HL-60 (cell line): ENCODE data around the gene NUTM2E.
"Not testable (repeated sequence)": the region's sequence is repeated elsewhere in the genome, so short reads cannot be mapped to it uniquely, and the experiment has no call there.

Experiments used
- DNase-seq, 2 experiments: peaks; one replicate each; pipeline ENCODE4 v3.0.0-alpha.2; 2010 to 2020; ENCODE audit warnings: low read depth in 1 of 2, low spot score in 1 of 2
- H3K27ac ChIP-seq: fragments of 250-450 bp; sonication (Bioruptor Pico); replicated peaks from 2 replicates; pipeline ENCODE4 v1.5.1; 2020; ENCODE audit warnings: mild to moderate bottlenecking, moderate library complexity
- H3K27me3 ChIP-seq: fragments of 250-450 bp; sonication (Bioruptor Pico); 2 replicates; pipeline ENCODE4 v1.5.1; 2021; ENCODE audit warnings: mild to moderate bottlenecking, moderate library complexity; ENCODE audit not compliant: insufficient read depth, poor library complexity, severe bottlenecking
- H3K4me3 ChIP-seq: replicated peaks from 2 replicates; pipeline ENCODE4 v1.5.1; 2011; ENCODE audit warnings: mild to moderate bottlenecking, control low read depth, low read length; ENCODE audit not compliant: insufficient read depth
- long read RNA-seq: library from polyadenylated mRNA; unstranded; transcript quantifications from one replicate; pipeline ENCODE4 v2.0.0, GENCODE V29; 2020

The NUTM2E gene, protein sequence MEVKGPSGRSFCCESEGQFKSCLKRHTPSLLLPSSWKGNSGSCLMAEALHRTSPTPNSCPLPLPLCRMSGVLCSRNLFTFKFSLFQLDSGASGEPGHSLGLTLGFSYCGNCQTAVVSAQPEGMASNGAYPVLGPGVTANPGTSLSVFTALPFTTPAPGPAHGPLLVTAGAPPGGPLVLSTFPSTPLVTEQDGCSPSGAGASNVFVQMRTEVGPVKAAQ (N-terminal part only)
- long read RNA-seq, partial matches to known transcripts, result 0 of 1 reads
- long read RNA-seq, other reads (novel, unspliced or antisense), result 1 of 1 reads

DNA sequence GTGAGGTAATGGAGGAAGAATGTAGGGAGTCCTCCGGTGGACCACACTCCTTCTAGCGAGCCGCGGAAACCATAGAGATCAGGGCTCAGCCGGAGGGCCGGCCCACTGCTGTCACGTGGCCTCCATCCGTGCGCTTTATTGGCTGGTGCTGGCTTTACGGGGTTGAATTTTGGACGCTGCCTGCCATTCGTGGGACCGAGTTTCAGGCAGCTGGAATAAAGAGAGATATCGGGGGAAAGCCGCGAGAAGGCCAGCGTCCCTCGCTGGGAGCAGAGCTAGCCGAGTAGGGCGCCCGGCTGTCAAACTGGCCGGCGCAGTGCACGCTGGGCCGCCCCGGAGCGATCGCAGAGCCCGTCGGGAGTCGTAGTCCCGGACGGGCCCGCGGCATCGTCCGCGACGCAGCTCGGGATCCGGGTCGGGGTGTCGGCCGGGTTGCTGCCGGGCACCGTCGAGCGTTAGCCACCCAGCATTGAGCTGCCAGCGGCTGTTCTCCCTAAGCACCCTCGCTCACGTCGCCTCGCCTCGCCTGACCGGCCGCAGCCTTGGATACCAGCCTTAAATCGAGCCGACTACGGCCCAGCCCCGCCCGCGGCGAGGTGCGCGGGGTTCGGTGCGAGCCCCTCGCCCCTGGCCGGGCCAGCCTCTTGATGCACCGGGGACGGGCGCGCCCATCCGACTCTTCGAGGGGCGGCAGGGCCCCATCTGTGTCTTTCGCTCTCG is at the start of gene NUTM2E:
Gene NUTM2E, plus strand, starts transcription at position 244 of the 720 bp plus-strand sequence. CDS start 15,002 bp downstream, outside the sequence.
- H3K27me3 ChIP-seq, result not testable (repeated sequence)
- peak within 1 kb of the TSS; percentile 50 for H3K4me3 ChIP-seq
- H3K27ac ChIP-seq, result peak within 1 kb of the TSS; percentile 89
- DNase-seq, result peak; percentile 28 to 84

DNA sequence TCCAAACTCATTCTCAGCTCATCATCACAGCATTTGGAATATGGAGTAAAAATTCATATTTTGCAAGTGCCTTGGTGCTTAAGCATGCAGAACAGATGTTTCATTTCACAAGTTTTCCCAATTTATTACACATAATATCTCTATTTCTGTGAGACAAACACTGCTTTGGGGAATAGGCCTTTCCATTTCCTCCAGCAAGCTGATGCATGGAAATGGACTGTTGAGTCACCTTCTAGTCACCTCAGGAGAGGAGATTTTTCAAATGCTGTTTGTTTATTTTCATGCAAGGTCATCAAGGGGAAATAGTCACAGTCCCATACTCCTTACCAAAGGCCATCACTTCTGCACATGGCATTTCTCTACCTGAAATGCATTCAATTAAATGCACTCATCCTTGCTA is 48.5 kb upstream of the NUTM2E start:
- not testable (repeated sequence) for H3K4me3 ChIP-seq, H3K27ac ChIP-seq, DNase-seq, H3K27me3 ChIP-seq

DNA sequence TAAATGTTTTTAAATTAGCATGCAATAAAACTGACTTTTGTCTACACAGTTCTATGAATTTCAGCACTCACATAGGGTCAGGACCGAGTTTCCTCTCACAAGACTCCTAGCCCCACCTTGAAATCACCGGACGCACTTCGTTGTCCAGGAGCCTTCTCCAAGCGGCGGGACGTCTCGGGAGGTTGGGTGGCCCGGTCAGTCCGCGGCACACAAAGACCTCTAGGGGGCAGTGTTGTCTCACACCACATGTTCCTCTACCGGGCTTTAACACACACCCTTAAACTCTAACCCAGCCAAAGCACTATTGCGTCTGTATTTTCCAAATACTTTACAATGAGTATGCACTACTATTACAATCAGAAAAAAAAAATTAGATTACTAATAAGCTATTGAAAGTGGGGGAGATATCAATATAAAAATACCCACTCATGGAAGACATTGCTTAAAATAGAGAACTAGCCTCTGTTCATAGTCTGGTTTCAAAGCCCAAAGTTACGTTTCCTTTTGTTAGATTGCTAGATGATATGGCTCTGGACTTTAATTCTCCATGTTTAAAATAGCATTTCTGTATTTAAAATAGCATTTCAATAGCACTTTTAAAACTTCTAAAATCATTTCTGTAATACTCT is 47.1 kb upstream of the NUTM2E start:
- not testable (repeated sequence) for H3K27ac ChIP-seq, H3K4me3 ChIP-seq, H3K27me3 ChIP-seq
- peak; percentile 18 to 67 for DNase-seq

DNA sequence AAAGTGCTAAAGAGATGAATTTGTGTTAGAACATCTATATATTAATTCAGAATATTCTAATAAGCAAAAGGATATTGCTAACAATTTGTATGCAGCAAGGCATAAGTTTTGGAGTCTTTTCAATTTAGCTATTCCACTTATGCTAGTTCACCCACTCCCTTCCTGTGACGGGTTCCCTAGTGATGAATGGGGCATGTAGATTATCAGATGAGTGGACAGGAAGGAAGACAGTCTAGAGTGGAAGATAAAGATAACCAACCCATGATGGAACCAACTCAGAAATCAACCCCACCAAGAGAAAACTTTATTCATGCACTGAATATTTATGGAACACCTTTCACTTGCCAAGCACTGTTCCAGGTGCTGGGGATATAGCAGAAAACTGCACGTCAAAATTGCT is 46.5 kb upstream of the NUTM2E start:
- not testable (repeated sequence) for H3K4me3 ChIP-seq, H3K27ac ChIP-seq, H3K27me3 ChIP-seq, DNase-seq

DNA sequence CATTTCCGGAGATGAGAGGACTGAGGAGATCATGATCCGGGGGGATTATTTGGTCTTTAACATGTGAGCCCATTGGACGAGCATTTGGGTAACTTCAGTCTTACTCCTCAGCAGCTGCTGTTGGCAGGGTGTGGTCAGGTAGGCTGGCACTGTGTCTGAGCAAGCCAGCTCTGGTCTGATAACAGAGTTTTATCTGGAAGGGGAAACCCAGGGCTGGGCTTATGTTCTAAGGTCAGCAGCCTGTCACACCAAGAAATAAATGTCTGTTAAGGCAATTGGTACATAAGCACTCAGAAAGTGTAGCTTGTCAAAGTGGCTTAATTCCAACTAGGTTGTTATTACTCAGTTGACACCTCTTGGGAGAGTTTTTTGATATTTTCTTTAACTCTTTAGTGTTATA is 45.0 kb upstream of the NUTM2E start:
- H3K27ac ChIP-seq, H3K4me3 ChIP-seq, DNase-seq, H3K27me3 ChIP-seq: not testable (repeated sequence)

DNA sequence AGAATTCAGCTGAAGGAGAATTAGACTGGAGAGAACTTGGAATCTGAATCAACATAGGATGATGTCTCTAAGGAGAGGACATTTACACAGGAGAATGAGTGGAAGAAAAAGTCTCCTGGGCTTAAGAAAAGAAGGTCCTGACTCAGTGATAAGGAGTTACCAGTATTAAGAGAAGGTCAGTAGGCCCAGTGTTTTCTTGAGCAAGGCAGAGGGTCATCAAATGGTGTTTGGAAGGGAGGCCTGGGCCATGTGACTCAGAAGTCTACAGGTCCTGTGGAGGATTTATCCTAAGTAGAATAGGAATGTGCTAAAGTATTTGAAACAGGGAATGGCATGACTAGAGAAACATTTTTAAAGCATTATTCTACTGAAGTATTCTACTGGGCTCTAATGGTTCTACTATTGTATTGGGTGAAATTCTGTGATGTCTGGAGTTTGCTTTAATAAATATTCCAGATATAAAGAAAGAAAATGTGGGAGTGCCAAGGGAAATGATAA is 39.0 kb upstream of the NUTM2E start:
- H3K27me3 ChIP-seq, H3K27ac ChIP-seq: not testable (repeated sequence)

DNA sequence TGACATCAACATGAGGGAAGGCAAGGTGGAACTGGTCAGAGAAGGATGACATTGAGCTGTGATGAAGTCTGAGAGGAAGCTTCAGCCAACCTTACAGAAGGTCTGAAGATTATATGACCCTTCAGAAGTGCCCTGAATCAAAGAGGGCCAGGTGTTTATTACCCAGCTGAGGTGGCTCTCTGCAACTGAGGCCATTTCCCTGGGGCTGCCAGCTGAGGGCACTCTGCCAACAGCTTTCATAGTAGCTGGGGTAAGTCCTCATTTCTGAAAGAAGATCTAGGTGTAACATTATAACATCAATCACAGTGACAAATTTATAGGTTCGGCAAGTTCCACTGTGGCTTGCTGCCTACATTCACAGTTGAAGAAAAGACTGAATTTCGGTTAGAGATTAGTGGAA is 37.2 kb upstream of the NUTM2E start:
- not testable (repeated sequence) for H3K27ac ChIP-seq, H3K27me3 ChIP-seq, DNase-seq, H3K4me3 ChIP-seq

More for the DNA sequence above, 39.0 kb upstream of the NUTM2E start:
- DNase-seq, H3K4me3 ChIP-seq: not testable (repeated sequence)

DNA sequence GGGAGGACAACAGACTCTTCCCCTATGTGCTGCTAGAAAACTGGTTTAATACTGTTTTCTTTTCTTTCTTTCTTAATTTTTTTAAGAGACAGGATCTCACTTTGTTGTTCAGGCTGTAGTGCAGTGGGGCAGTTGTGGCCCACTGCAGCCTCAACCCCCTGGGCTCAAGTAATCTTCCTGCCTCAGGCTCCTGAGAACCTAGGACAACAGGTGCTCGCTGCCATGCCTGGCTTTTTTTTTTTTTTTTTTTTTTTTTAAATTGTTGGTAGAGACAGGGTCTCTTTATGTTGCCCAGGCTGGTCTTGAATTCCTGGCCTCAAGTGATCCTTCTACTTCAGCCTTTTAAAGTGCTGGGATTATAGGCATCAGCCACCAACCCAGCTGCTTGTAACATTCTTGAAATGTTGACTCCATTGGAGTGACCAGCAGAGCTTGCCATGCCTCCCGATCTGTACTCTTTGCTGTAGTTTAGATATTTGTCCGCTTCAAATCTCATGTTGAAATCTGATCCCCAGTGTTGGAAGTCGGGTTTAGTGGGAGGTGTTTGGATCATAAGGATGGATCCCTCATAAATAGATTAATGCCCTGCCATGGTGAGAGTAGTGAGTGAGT is 34.5 kb upstream of the NUTM2E start:
- not testable (repeated sequence) for H3K27me3 ChIP-seq, H3K4me3 ChIP-seq, DNase-seq, H3K27ac ChIP-seq

DNA sequence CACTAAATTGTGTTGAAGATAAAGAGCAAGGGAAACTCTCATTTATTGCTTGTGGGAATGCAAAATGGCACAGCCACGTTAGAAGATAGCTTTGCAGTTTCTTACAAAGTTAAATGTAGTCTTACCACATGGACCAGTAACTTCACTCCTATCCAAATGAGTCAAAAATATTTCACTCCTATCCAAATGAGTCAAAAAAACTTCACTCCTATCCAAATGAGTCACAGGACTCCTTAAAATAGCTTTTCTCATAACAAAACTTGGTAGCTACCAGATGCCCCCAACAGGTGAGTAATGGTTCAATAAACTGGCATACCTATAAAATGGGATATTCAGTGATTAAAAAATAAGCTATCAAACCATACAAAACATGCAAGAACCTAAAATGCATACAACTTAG is 27.2 kb upstream of the NUTM2E start:
- DNase-seq, H3K27me3 ChIP-seq, H3K27ac ChIP-seq, H3K4me3 ChIP-seq: not testable (repeated sequence)

DNA sequence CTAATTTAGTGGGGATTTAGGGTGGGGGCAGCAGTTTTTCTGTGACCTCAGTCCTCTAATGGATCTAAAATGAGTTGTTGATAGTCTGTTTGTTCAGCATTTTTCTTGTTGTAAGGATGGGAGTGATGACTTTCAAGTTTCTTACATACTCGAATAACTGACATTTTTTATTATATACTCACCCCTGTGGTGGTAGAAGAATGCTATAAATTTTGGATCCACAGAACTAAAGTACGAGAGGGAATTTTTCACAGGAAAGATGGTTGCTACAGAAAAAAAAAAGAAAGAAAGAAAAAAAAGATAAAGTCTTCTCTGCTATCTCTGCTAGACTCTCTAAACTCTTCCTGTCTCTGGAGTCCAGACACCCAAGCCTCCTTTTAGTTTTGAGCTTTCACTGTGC is 20.7 kb upstream of the NUTM2E start:
- H3K27ac ChIP-seq, DNase-seq, H3K27me3 ChIP-seq: not testable (repeated sequence)

DNA sequence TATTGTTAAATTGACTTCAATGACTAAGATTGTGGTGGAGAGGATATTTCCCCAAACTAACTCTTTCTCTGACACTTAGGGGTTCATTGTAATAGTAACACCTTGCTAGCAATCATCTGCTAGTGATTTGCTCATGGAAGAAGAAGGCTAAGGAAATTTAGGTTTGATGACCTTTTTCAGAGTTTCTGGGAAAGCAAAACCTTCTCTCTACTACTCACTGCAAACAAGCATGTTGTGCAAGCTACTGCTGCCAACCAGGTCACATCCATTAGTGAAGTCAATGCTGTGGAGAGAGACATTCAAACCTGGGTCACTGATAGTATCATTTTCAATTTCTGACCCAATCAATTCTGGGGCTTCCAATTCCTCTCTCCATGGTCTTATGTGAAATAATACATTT is 14.6 kb upstream of the NUTM2E start:
- not testable (repeated sequence) for DNase-seq, H3K27ac ChIP-seq, H3K4me3 ChIP-seq, H3K27me3 ChIP-seq

More for the DNA sequence above, 20.7 kb upstream of the NUTM2E start:
- H3K4me3 ChIP-seq, result not testable (repeated sequence)

DNA sequence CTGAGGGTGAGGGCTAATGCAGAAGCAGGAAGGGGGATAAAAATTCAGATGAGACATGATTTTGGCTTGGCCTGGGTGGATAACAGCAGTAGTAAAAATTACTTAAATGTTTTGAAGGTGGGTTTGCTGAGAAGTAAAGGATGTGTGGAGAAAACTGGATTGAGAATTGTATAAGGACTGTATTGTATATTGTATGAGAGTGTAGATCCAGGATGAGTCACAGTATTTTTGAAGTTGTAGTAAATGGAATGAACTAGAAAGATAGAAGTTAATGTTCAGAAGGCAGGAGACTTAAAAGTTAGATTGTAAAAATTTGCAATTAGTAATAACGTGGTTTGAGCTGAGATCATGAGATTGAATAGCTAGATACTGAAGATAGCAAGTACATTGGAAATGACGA is 10.2 kb upstream of the NUTM2E start:
- not testable (repeated sequence) for H3K27me3 ChIP-seq

DNA sequence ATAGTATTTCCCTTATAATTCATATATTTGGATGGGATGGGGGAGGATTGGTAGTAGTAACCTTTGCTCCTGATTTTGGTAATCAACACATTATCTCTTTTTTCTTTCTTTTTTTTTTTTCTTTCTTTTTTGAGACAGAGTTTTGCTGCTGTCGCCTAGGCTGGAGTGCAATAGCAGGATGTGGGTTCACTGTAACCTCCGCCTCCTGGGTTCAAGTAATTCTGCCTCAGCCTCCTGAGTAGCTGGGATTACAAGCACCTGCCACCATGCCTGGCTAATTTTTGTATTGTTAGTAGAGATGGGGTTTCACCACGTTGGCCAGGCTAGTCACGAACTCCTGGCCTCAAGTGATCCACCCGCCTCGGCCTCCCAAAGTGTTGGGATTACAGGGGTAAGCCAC is 3.2 kb upstream of the NUTM2E start:
- DNase-seq, H3K27me3 ChIP-seq, H3K27ac ChIP-seq, H3K4me3 ChIP-seq: not testable (repeated sequence)

More for the DNA sequence above, 10.2 kb upstream of the NUTM2E start:
- not testable (repeated sequence) for H3K27ac ChIP-seq, H3K4me3 ChIP-seq, DNase-seq

DNA sequence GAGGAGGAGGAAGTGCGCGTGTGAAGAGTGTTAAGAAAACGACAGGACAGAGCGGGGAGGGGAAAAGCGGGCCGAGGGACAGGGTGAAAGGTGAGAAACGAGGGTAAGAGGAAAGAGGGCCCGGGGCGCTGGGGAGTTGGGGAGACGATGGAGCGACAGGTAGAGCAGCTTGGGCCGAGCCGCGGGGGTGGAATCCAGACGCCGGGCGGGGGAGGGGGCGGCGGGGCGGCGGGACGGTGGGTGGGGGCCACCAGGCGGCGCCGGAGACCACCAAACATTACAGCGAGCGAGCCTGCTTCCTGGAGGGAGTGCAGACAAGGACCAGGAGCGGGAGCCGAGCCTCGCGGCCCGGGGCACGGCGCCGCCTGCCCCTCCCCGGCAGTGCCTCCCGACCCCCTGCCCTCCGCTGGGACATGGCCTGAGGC is 940 bp upstream of the NUTM2E start:
- H3K27me3 ChIP-seq, H3K27ac ChIP-seq, DNase-seq: not testable (repeated sequence)

More for the DNA sequence above, 940 bp upstream of the NUTM2E start:
- peak overlapping the region; percentile 50 for H3K4me3 ChIP-seq
